HG03159 (cell line): ENCODE measurements around the gene SNX11.

Experiments used
- ATAC-seq: cut with Tn5 transposase; IDR thresholded peaks from one replicate; pipeline ENCODE4 v1.9.1; 2021; ENCODE audit warnings: mild to moderate bottlenecking, moderate library complexity; ENCODE audit not compliant: unreplicated experiment

Gene SNX11

GRCh38 chr17:48093341-48094045, 14.1 kb upstream of the SNX11 start:
- no peak for ATAC-seq

- no peak for ATAC-seq
Measured at GRCh38 chr17:48095611-48096010, 12.0 kb upstream of the SNX11 start.

GRCh38 chr17:48100160-48100559, 7.4 kb upstream of the SNX11 start:
- ATAC-seq = no peak

DNA sequence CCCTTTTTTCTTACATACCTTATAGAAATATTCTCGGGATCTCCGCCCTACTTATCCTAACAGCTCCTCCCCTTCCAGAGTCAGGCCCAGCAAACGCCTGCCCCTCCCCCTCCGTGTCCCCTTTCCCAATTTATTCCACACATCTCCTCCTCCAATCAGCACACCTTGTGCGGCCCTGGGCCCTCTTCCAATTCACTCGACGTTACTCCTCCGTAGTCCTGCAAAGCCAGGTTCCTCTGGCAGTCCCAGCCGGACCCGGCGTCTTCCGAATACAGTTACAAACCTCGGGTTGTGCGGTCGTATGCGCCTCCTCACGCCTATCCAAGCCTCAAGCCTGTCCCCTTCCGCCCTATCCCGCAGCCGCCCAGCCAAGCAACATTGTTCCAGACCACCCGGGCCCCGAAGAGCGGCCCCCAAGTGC, 7.0 kb upstream of the SNX11 start:
- peak; percentile 7 for ATAC-seq

DNA sequence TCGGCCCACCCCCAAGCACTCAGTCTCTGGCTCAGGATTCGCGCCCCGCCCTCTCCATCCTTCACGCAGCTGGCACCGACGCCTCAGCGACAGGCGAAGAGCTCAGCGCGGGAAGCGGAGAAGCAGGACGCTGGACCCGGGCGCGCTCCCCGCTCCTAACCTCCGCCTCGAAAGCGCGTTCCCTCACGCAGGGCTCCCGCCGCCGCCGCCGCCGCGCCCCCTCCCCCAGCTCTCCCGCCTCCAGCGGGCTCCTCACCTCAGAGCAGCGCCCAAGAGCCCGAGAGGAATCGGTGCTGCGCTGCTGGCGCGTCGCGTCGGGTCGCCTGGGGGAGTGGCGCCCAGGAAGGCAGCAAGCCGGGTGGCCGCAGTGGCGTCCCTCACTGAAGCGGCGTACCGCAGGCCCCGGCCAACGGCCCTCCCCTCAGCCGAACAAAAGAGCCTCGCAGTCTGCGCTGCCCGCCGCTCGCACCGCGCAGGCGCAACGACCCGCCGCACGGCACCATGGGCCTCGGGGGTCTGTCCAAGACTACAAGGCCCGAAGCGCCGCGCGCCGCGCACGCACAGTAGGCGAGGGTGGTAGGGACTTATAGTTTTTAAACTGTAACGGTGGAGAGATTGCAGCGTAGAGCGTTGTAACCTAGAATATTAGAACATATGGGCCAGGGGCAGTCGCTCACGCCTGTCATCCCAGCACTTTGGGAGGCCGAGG, 6.4 kb upstream of the SNX11 start, which contains the start of gene CBX1:
Gene CBX1 (minus strand): TSS at position 467 of the 709 bp plus-strand sequence. CDS start 24,474 bp downstream, outside the sequence.
- ATAC-seq = peak; percentile 87

GRCh38 chr17:48102043-48102750, 5.4 kb upstream of the SNX11 start:
- ATAC-seq = no peak

- ATAC-seq = no peak
Measured at GRCh38 chr17:48102798-48103715, 4.5 kb upstream of the SNX11 start.

DNA sequence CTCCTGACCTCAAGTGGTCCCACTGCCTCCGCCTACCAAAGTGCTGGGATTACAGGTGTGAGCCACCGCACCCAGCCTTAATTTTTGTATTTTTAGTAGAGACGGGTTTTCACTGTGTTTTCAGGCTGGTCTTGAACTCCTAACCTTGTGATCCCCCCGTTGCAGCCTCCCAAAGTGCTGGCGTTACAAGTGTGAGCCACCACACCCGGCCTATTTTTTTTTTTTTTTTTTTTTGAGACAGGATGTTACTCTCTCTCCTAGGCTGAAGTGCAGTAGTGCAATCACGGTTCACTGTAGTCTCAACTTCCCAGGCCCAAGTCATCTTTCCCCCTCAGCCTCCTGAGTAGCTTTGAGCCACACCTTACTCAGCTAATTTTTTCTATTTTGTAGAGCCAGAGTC, 3.1 kb upstream of the SNX11 start:
- ATAC-seq = no peak

DNA sequence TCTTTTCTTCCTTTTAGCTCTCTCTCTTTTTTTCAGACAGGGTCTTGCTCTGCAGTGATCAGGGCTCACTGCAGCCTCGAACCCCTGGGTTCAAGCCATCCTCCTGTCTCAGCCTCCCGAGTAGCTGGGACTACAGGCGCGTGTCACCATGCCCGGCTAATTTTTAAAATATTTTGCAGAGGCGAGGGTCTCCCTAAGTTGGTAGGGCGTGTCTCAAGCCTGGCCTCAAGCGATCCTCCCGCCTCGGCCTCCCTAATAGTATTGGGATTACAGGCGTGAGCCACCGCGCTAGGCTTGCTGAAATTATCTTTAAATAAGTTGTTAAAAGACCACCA, 797 bp upstream of the SNX11 start:
- ATAC-seq = no peak

GRCh38 chr17:48110761-48111160, 3.2 kb downstream of the SNX11 start:
- ATAC-seq = no peak

- ATAC-seq = no peak
Measured at GRCh38 chr17:48111937-48112241, 4.3 kb downstream of the SNX11 start.

DNA sequence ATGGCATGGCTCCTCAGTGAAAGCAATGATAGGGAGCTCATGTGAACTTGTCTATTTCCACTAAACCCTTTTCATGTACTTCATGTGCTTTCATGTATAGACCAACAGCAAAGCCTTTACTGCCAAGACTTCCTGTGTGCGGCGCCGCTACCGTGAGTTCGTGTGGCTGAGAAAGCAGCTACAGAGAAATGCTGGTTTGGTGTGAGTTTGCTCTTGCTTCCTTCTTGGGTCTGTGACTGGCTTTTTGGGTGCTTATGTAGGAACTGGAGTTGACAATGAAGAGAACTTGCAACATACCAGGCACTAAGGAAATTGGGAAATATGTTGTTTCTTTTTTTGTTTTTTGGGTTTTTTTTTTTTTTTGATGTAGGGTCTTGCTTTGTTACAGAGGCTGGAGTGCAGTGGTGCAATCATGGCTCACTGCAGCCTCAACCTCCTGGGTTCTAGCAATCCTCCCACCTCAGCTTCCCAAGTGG, 5.7 kb downstream of the SNX11 start:
- ATAC-seq = peak; percentile 44

- ATAC-seq = no peak
Measured at GRCh38 chr17:48121923-48122664, 14.5 kb downstream of the SNX11 start.

DNA sequence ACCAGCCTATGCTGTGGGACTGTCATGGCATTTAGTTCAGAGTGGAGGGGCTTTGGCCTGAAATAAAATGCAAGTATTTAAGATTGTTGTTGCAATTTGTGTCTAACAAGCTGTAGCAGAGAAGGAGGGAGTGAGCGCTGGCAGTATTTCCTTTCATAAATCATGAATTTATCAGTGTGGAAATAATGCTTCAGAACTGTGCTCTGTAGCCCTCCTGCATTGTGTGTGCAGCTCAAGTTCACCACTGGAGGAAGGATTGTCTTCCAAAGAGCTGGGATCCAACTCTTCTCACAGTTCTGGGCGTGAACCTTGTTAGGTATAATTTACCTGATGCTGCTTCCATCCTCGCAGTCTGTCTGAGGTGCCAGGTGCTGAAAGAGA, 15.1 kb downstream of the SNX11 start:
- ATAC-seq = no peak

DNA sequence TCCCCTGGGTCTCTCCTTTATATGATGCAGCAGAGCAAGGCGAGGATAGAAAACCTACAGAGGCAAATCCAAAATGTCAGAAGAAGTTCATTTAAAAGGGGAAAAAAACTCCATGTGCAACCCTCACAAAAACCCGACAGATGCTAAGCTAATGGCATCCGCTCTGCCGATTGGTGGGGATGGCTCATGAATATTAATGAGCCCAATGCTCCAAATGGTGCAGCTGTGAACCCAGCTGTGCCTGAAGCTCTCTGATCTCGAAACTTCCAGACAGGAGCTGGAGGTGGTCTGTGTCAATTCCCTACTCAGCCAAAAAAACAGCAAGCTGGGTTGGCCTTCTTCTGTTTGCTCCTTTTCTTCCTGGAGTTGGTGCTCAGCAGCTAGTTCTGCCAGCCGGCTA, 15.5 kb downstream of the SNX11 start:
- ATAC-seq = no peak

- ATAC-seq = no peak
Measured at GRCh38 chr17:48123776-48124388, 16.3 kb downstream of the SNX11 start.

GRCh38 chr17:48125829-48126531, 18.4 kb downstream of the SNX11 start:
- no peak for ATAC-seq

DNA sequence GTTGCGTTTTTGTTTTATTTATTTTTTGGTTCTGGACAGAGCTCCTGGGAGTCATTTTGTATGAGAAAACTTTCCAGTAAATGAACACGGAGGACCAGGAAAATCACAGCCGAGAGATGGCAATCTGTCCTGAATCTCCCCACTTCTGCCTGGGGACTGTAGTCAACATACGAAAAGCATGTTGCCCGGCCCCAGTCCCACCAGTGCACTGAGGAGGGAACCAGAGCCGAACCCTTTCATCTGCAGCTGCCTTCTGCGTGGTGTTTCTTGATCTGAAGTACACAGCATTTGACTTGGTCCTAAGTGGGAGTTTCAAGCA, 18.9 kb downstream of the SNX11 start:
- ATAC-seq = no peak

- ATAC-seq = no peak
Measured at GRCh38 chr17:48127371-48128051, 19.9 kb downstream of the SNX11 start.
